ENCODE measurements around the gene NEDD9. TPM values are rescaled to one million over a fixed set of nuclear protein-coding genes. Genes with fewer than 3 reads are reported as not detected.

Gene NEDD9
- total and polyA plus RNA-seq, 2 donors (not counting 1 experiment from before 2014, with no cell fraction given): 33.7 to 35.2 TPM

DNA sequence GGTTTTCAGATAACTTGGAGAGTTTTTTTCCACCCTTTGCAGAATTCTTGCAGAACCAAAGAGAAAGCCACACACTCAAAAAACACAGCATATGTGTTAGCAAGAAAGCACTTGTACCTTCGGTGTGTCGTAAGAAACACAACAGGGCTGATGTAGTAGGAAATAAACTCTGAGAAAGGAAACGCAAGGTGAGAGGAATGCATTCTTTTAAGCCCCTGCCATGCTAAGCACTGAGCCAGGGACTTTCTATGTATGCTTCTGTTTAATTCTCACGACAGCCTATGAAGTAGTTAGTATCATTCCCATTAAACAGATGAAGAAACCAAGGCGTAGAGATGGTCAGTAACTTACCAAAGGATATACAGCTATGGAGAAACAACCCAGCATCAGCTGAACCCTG lies 23.1 kb downstream of the NEDD9 start:
- Histone ChIP-seq H3K27ac (ENCODE audit: insufficient read depth, low read length) (peak overlapping the region; percentile 32), H3K9ac (ENCODE audit: insufficient read depth, low read length) (no peak overlapping the region), H4K20me1 (ENCODE audit: control insufficient read depth, extremely low read depth, insufficient read depth, low read length) (no peaks in the 10 kb centered on the region), H3K4me2 (ENCODE audit: extremely low read depth, insufficient read depth, low read length) (no peak overlapping the region), H2AFZ (ENCODE audit: low read length) (no peak overlapping the region), H3K9me3 (ENCODE audit: control insufficient read depth, insufficient read depth, low read depth, low read length) (no peaks in the 10 kb centered on the region), H3K4me3 (replicated peaks in 1 of 4; ENCODE audit: control extremely low read depth in 1 of 4, insufficient read depth in 1 of 4, low read depth in 3 of 4, low read length in 4 of 4) (no peak overlapping the region), H3K36me3 (ENCODE audit: control insufficient read depth, insufficient read depth, low read length) (no peaks in the 10 kb centered on the region), H3K79me2 (ENCODE audit: control insufficient read depth, insufficient read depth, low read length) (peaks cover 12% of the 10 kb centered on the region), H3K27me3 (ENCODE audit: control insufficient read depth, insufficient read depth, low read length) (no peaks in the 10 kb centered on the region), H3K4me1 (ENCODE audit: control insufficient read depth, extremely low read depth, insufficient read depth, low read length) (peaks cover 30% of the 10 kb centered on the region)
- no peak for DNase-seq (ENCODE audit: low read depth in 2 of 2)
- no peak for TF ChIP-seq EZH2 (IDR thresholded peaks at IDR 0.05; ENCODE audit: low read length, missing control alignments)
- TF ChIP-seq, protein P1, sequence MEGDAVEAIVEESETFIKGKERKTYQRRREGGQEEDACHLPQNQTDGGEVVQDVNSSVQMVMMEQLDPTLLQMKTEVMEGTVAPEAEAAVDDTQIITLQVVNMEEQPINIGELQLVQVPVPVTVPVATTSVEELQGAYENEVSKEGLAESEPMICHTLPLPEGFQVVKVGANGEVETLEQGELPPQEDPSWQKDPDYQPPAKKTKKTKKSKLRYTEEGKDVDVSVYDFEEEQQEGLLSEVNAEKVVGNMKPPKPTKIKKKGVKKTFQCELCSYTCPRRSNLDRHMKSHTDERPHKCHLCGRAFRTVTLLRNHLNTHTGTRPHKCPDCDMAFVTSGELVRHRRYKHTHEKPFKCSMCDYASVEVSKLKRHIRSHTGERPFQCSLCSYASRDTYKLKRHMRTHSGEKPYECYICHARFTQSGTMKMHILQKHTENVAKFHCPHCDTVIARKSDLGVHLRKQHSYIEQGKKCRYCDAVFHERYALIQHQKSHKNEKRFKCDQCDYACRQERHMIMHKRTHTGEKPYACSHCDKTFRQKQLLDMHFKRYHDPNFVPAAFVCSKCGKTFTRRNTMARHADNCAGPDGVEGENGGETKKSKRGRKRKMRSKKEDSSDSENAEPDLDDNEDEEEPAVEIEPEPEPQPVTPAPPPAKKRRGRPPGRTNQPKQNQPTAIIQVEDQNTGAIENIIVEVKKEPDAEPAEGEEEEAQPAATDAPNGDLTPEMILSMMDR (conservative IDR thresholded peaks at IDR 0.05 in 1 of 2, IDR thresholded peaks at IDR 0.05 in 1 of 2; ENCODE audit: low read depth in 1 of 2, low read length in 2 of 2): no peak

DNA sequence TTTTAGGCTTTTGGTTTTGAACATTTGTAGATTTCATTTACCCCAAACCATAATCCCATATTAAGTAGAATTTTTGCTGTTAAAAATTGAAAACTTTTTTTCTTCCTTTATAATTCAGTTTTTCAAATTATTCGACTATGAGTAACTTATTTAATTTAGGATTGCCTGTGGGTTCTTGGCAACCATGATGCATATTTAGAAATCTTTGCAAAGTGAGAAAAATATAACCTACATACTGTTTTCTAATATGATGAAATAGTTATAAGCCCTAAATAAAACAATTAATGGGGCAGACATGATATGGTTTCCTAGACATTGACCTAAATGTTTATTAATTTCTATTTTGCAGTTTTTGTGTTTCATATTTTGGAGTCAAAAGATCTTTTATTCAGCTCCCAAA lies 23.6 kb downstream of the NEDD9 start:
- Histone ChIP-seq H2AFZ (ENCODE audit: low read length) (no peak overlapping the region), H3K9ac (ENCODE audit: insufficient read depth, low read length) (no peak overlapping the region), H3K9me3 (ENCODE audit: control insufficient read depth, insufficient read depth, low read depth, low read length) (no peaks in the 10 kb centered on the region), H3K27me3 (ENCODE audit: control insufficient read depth, insufficient read depth, low read length) (no peaks in the 10 kb centered on the region), H3K4me2 (ENCODE audit: extremely low read depth, insufficient read depth, low read length) (no peak overlapping the region), H3K4me1 (ENCODE audit: control insufficient read depth, extremely low read depth, insufficient read depth, low read length) (peaks cover 30% of the 10 kb centered on the region), H3K79me2 (ENCODE audit: control insufficient read depth, insufficient read depth, low read length) (peaks cover 12% of the 10 kb centered on the region), H3K27ac (ENCODE audit: insufficient read depth, low read length) (peak overlapping the region; percentile 29), H4K20me1 (ENCODE audit: control insufficient read depth, extremely low read depth, insufficient read depth, low read length) (no peaks in the 10 kb centered on the region), H3K4me3 (replicated peaks in 1 of 4; ENCODE audit: control extremely low read depth in 1 of 4, insufficient read depth in 1 of 4, low read depth in 3 of 4, low read length in 4 of 4) (no peak overlapping the region), H3K36me3 (ENCODE audit: control insufficient read depth, insufficient read depth, low read length) (no peaks in the 10 kb centered on the region)
- TF ChIP-seq EZH2 (IDR thresholded peaks at IDR 0.05; ENCODE audit: low read length, missing control alignments): no peak
- TF ChIP-seq, protein P1 (conservative IDR thresholded peaks at IDR 0.05 in 1 of 2, IDR thresholded peaks at IDR 0.05 in 1 of 2; ENCODE audit: low read depth in 1 of 2, low read length in 2 of 2): no peak
- DNase-seq (ENCODE audit: low read depth in 2 of 2): no peak

DNA sequence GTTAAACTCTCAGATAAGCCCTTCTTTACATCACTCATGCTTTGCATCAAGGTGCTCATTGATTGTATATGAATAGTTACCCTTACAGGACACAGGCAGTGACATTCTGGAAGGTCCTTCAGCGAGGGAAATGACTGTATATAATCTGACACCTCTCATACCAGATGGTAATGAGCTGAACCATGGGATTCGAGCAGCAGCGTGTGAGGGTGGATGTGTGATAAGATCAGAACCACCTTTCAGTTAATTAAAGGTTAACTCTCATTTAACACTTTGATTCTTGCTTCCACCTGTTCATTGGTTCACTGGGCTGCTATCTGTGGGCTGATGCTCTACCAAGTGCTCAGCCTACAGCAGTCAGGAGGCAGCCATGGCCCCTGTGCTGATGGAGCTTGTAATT lies 24.2 kb downstream of the NEDD9 start:
- Histone ChIP-seq H3K4me3 (replicated peaks in 1 of 4; ENCODE audit: control extremely low read depth in 1 of 4, insufficient read depth in 1 of 4, low read depth in 3 of 4, low read length in 4 of 4) (no peak overlapping the region), H3K36me3 (ENCODE audit: control insufficient read depth, insufficient read depth, low read length) (peaks cover 4% of the 10 kb centered on the region), H3K79me2 (ENCODE audit: control insufficient read depth, insufficient read depth, low read length) (peaks cover 13% of the 10 kb centered on the region), H3K9me3 (ENCODE audit: control insufficient read depth, insufficient read depth, low read depth, low read length) (no peaks in the 10 kb centered on the region), H4K20me1 (ENCODE audit: control insufficient read depth, extremely low read depth, insufficient read depth, low read length) (no peaks in the 10 kb centered on the region), H3K27me3 (ENCODE audit: control insufficient read depth, insufficient read depth, low read length) (no peaks in the 10 kb centered on the region), H3K27ac (ENCODE audit: insufficient read depth, low read length) (peak overlapping the region; percentile 84), H3K9ac (ENCODE audit: insufficient read depth, low read length) (no peak overlapping the region), H3K4me2 (ENCODE audit: extremely low read depth, insufficient read depth, low read length) (no peak overlapping the region), H3K4me1 (ENCODE audit: control insufficient read depth, extremely low read depth, insufficient read depth, low read length) (peaks cover 25% of the 10 kb centered on the region), H2AFZ (ENCODE audit: low read length) (no peak overlapping the region)
- DNase-seq (ENCODE audit: low read depth in 2 of 2): no peak
- TF ChIP-seq, protein P1 (conservative IDR thresholded peaks at IDR 0.05 in 1 of 2, IDR thresholded peaks at IDR 0.05 in 1 of 2; ENCODE audit: low read depth in 1 of 2, low read length in 2 of 2): no peak
- no peak for TF ChIP-seq EZH2 (IDR thresholded peaks at IDR 0.05; ENCODE audit: low read length, missing control alignments)

Data from fibroblast of lung (primary cell).